ENCODE measurements around the gene RPTOR.

RPTOR gene

DNA sequence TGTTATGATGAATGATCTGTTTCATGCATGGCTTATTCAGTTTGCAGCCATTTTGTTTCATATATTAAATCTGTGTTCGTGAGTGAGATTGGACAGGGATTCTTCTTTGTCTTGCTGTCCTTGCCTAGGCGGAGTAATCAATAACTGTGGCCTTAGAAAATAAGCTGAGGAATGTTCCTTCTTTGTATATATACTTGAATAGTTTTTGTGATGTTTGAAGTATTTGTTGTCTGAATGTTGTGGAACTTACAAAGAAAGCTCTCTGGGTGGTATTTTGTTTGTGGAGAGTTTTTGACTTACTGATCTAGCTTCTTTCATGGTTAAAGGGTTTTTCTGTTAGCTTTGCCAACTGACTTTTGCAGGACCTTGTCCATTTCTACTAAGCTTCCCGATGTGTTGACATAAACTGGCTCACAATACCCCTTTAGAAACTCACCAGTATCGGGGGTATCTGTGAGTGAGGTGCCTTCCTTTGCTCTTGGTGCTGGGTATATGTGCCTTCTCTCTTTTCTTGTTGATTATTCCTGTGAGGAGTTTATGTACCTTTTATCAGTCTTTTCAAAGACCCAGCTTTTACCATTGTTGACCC is 166.2 kb downstream of the RPTOR start:
- TF ChIP-seq, protein P1, sequence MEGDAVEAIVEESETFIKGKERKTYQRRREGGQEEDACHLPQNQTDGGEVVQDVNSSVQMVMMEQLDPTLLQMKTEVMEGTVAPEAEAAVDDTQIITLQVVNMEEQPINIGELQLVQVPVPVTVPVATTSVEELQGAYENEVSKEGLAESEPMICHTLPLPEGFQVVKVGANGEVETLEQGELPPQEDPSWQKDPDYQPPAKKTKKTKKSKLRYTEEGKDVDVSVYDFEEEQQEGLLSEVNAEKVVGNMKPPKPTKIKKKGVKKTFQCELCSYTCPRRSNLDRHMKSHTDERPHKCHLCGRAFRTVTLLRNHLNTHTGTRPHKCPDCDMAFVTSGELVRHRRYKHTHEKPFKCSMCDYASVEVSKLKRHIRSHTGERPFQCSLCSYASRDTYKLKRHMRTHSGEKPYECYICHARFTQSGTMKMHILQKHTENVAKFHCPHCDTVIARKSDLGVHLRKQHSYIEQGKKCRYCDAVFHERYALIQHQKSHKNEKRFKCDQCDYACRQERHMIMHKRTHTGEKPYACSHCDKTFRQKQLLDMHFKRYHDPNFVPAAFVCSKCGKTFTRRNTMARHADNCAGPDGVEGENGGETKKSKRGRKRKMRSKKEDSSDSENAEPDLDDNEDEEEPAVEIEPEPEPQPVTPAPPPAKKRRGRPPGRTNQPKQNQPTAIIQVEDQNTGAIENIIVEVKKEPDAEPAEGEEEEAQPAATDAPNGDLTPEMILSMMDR (IDR thresholded peaks at IDR 0.05; ENCODE audit: control insufficient read depth, extremely low read depth, insufficient read depth) = no peak
- DNase-seq (ENCODE audit: low read depth) = no peak
- no peak overlapping the region for H3K4me3 ChIP-seq (ENCODE audit: low read depth, low read length)

DNA sequence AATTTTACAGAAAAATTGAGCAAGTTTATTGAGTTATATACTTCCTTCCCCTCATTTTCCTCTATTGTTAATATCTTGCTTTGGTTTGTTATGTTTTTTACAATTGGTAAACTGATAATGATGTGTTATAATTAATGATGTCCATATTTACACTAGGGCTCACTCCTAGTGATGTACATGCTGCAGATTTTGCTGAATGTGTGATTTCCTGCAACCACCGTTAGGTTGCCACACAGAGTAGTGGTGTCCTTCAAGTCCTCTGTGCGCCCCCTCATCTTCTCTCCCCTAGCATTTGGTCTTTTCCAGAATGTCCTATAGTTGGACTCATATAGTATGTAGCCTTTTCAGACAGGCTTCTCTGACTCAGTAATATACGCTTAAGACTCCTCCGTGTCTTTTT is 167.5 kb downstream of the RPTOR start:
- H3K4me3 ChIP-seq (ENCODE audit: low read depth, low read length) = no peak overlapping the region
- DNase-seq (ENCODE audit: low read depth) = no peak
- TF ChIP-seq, protein P1 (IDR thresholded peaks at IDR 0.05; ENCODE audit: control insufficient read depth, extremely low read depth, insufficient read depth) = no peak

DNA sequence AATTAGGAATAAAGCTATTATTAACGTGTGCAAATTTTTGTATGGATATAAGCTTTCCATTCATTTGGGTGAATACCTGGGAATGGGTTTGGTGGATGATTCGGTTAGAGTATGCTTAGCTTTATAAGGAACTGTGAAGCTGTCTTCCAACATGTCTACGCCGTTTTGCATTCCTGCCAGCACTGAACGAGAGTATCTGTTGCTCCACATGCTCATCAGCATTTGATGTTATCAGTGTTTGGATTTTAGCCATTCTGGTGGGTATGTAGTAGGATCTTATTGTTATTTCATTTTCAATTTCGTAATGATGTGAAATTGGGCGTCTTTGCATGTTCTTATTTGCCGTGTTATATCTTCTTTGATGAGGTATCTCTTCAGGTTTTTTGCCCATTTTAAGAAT is 168.0 kb downstream of the RPTOR start:
- TF ChIP-seq, protein P1 (IDR thresholded peaks at IDR 0.05; ENCODE audit: control insufficient read depth, extremely low read depth, insufficient read depth) = no peak
- no peak for DNase-seq (ENCODE audit: low read depth)
- H3K4me3 ChIP-seq (ENCODE audit: low read depth, low read length) = no peak overlapping the region

DNA sequence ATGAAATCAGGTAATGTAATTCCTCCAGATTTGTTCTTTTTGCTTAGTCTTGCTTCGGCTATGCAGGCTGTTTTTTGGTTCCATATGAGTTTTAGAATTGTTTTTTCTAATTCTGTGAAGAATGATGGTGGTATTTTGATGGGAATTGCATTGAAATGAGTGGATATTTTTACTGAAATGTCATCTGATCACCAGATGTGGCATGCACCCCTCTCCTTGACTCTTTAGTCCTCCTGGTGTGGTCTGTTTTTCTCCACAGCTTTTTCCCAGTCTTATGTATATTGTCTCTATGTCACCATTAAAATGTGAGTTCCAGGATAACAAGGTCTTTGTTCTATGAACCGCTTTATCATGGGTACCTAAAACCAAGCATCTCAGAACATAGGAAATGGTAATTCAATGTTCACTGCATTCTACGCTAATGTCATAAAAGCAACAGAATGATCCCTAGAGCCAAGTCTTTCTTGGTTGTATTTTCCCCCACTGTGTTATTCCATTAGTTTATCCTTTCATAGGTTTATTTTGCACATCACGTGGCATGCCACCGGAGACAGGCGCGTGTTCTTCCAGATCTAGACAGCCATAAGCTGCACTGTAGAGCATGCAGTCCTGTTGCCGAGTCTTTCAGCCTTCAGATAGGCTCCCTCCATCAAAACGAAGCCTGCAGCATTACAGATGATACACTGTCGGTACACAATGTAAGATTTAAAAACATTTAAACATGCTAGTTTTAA is 172.5 kb downstream of the RPTOR start:
- DNase-seq (ENCODE audit: low read depth) = no peak
- H3K4me3 ChIP-seq (ENCODE audit: low read depth, low read length) = no peak overlapping the region
- TF ChIP-seq, protein P1 (IDR thresholded peaks at IDR 0.05; ENCODE audit: control insufficient read depth, extremely low read depth, insufficient read depth) = no peak

DNA sequence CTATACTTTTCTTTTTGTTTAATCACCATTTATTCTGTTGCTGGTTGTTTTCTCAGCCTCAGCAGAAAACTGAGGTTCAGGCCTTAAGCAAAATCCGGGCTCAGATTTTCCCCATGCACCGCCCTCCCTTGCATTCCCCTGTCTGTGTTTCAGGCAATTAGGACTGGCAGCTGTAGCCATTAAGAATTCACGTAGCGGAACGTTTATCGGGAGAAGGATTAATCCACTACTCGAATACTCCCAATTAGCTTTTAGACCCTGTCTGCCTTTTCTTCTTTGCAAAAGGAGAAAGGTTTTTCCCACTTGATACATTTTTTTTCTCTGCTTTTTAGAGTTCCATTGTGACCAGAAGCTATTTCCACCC is 173.1 kb downstream of the RPTOR start:
- DNase-seq (ENCODE audit: low read depth) = no peak
- TF ChIP-seq, protein P1 (IDR thresholded peaks at IDR 0.05; ENCODE audit: control insufficient read depth, extremely low read depth, insufficient read depth) = no peak
- H3K4me3 ChIP-seq (ENCODE audit: low read depth, low read length) = no peak overlapping the region

DNA sequence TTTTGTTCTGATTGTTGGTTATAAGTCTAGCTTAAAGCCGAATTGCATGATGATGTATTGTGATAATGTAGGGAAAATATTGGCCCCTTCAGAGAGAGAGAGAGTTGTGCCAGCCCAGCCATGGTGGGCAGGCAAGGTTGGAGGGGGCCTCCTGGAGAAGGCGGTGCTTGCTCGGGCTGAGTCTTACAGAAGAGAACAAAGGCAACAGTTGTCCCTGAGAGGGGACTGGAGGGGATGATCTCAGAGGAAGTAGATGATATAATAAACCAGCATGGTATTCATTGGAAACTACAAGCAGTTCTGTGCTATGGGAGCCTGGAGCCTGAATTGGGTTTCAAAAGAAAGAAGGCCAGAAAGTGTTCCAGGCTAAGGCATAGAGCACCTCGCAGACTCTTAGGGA is 173.8 kb downstream of the RPTOR start:
- TF ChIP-seq, protein P1 (IDR thresholded peaks at IDR 0.05; ENCODE audit: control insufficient read depth, extremely low read depth, insufficient read depth) = no peak
- H3K4me3 ChIP-seq (ENCODE audit: low read depth, low read length) = no peak overlapping the region
- no peak for DNase-seq (ENCODE audit: low read depth)

DNA sequence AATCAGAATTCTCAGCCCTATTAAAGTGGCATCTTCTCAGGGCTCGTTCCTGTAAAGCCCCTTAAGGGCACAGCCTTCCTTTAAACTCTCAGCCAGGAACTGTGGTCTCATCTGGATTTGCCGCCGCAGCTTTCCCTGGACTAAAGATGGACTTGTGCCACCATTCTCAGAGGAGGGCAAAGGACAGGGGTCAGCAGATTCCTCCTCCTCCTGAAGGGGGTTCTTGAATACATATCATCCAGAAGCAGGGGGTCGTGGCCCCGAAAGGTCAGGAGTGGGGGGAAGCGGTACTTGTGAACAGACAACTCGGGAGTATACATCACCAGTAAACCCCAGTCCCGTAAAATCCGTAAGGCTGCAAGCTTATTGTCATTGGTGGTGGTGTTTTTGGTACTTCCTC is 174.8 kb downstream of the RPTOR start:
- H3K4me3 ChIP-seq (ENCODE audit: low read depth, low read length) = no peak overlapping the region
- TF ChIP-seq, protein P1 (IDR thresholded peaks at IDR 0.05; ENCODE audit: control insufficient read depth, extremely low read depth, insufficient read depth) = no peak
- DNase-seq (ENCODE audit: low read depth) = no peak

Data from LNCaP clone FGC (cell line).